Raji (cell line): ENCODE data around the gene HEG1.

Experiments
- POLR2A ChIP-seq: IDR thresholded peaks from 2 replicates; pipeline ENCODE4 v1.6.1; 2011; ENCODE audit warnings: low read depth, low read length, control low read depth; ENCODE audit not compliant: insufficient read depth

The HEG1 gene

DNA sequence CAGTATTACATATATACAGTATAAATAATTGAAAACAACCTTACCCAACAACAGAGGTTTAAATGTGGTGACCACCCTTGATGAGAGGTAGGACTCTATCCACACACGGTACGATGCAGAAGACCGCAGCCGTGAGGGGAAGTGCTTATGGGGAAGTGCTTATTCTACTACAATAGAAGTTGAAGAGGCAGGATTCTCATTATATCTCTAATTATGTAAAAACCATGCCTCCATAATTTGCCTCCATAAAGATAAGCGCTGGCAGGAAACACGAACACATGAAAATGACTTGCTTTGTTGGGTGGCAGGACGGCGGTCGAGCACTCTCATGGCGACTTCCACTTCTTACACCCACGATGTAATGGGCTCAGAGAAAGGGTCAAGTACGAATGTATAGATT, 114.0 kb downstream of the HEG1 start:
- TF ChIP-seq POLR2A = no peak

DNA sequence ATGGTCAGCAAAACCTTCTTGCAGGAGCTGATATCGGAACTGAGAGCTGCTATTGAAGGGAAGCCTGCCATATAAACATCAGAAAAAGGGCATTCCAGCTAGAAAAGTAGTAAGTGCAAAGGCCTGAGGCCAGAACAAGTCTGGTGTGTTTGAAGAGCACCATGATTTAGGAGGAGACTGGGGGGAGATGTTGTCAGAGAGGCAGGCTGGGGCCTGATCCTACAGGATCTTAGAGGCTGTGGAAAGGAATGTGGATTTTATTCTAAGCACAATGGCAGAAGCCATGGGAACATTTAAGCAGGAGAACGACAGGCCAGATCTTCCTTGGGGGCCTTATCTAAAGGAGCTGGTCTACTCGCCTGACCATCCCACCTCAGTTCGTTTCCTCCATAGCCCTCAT, 116.1 kb downstream of the HEG1 start:
- TF ChIP-seq POLR2A = no peak

DNA sequence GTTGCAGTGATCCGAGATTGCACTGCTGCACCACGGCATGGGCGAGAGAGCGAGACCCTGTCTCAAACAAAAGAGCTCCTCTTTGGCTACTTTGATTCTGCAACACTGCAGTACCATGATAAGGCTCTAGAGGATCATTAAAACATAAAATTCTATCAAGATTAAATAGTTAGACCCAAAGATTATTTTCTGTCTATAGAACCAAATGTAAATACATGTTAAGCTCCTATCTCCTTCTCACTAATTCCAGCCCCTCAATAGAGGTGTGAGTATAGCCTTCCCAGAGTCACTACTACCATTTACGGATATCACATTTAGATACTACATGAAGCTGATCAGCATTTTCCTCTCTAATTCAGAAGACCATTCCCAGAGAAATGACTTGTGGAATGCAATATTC, 116.9 kb downstream of the HEG1 start:
- no peak for TF ChIP-seq POLR2A

DNA sequence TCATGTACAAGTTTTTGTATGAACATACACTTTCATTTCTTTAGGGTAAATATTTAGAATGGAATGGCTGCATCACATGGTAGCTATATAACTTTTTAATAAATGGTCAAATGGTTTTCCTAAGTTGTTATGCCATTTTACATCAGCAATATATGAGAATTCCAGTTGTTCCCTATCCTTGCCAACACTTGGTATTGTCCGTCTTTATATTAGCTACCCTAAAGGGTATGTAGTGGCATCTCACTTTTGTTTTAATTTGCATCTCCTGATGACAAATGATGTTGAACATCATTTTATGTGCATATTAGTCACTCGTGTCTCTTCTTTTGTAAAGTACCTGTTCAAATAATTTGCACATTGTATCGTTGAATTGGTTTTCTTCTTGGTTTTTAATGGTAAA, 118.7 kb downstream of the HEG1 start:
- no peak for TF ChIP-seq POLR2A

DNA sequence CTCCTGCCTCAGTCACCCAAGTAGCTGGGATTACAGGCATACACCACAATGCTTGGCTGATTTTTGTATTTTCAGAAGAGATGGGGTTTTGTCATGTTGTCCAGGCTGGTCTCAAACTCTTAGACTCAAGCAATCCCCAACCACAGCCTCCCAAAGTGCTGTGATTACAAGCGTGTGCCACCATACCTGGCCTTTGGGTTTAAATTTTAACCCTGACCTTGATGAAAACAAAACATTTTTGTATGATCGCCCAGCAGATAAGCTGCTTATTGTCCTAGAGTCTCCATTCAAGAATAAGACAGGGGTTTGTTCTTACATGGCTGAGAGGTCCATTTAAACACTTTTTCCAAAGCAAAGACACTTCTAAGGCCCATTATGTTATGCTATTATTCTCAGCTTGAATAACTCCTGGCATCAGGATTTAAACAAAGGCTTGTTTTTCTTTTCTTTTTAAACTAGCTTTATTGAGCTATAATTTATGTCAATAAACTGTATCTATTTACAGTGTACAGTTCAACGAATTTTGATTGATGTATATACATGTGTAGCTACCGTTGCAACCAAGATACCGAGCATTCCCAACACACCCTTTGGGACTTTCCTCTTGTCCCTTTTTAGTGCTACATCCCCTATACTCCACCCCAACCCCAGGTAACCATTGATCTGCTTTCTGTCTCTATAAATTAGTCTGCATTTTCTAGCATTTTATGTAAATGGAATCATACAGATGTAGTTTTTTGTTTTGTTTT, 119.8 kb downstream of the HEG1 start:
- no peak for TF ChIP-seq POLR2A

DNA sequence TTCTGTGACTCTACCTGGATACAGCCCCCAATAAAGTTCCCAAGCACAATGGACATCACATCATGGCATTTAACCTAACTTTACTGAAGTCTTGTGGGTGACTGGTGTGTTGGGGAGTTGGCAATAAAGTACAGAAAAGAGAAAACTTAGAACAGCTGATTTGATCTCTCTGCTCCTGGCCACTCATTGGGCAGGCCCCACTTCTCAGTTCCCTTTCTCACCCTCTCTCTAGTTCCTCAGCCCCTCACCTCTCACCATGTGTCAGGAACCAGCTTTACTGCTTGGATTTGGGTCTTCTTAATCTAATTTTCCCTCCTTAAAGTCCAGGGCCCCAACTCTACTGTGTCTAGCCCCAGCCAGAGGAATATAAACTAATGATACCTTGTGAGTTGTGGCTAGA, 120.5 kb downstream of the HEG1 start:
- no peak for TF ChIP-seq POLR2A

DNA sequence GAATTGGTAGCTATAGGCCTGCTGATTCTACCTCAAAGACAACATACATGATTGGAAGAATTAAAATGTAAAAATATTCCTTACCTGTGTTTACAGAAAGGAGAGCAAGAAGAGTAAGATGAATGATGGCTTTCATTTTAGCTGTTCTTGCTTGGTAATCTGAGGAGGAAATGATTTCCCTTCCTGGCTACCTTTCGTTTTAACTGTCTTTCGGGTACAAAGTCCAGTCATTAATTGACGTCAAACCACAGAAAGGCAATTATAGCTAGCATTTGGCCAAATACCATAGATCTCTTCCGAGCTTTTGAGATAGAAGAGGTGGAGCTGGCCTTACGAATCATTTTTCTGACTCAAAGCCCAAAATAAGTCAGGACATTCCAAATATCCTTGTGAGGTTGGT, 121.2 kb downstream of the HEG1 start, which contains the start of gene MUC13:
TSS of gene MUC13 (minus strand) at position 175 of the 400 bp plus-strand sequence. CDS start at position 136, 39 bp downstream.
- no peak for TF ChIP-seq POLR2A

DNA sequence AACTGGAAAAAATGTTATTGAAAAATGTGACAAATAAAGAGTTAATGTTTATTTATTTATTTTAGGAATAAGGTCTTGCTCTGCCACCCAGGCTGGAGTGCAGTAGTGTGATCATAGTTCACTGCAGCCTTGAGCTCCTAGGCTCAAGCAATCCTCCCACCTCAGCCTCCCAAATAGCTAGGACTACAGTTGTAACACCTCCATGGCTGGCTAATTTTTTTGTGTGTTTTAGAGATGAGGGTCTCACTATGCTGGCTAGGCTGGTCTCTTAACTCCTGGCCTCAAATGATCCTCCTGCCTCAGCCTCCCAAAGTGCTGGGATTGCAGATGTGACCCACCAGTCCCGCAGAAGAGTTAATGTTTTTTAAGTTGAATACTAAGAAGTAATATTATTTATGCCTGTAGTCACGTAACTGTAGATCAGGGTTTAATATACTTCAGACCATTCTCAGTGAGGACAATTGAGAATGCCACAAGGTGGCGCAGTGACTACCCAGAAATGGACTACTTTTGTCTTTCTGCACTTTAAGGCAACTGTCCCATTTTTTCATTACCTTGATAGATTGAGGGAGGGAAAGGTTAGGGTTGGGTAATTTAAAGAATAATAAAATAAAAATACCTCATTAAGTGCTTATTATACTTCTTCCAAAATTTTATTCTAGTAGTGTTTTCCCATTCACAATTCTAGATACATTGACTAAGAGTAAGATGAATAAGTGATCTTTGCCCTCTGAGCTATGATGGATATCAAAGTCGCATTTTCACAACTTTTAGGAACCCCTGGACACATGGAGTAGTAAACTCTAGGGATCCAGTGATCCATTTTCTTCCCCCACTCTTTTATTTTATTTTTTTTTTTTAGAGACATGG, 127.2 kb downstream of the HEG1 start:
- no peak for TF ChIP-seq POLR2A

DNA sequence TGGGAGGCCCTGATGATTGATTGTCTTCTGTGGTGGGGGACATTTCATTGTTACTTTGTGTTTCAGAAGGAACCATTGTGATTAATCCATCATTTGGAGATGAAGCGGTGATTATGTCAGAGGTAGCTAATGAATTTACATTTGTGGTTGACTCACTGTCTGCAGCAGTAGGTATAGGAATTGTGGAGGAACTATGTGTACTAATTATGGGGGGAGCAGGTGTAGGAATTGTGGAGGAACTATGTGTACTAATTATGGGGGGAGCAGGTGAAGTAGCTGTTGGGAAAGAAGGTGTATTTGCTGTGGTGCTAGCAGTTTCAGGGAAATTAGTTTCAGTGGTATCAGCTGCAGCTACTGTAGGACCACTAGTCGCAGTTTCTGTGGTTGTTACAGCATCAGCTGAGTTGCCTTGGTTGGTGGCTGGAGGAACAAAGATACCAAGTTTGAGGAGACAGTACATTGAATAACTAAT, 128.2 kb downstream of the HEG1 start:
- TF ChIP-seq POLR2A = no peak

DNA sequence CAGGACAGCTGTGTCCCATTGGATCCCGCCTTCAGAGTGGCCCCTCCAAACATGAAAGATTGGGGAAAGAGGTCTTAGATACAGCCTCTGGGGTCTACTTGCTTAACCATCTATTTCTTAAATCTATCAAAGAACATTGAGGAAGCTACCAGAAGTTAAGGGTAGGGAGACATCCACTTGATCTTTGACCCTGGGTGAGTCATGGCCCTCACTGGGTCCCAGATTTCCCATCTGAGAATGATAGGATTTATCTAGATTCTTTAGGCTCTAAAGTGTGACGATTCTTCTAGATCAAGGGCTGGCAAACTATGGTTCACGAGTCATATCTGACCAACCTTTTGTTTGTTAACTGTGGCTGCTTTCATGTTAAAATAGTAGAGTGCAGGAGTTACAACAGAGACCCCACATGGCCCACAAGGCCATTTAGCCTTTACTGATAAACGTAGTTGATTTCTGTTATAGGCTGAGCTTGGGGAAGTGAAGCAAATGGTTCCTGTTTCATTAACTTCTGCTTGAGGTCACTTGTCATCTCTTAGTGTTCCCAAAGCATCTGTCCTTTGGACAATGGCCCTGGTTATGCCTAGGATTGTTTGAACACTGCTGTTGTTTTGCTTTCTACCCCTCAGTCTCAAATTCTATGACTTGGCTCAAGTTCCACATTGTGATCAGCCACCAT, 129.2 kb downstream of the HEG1 start:
- no peak for TF ChIP-seq POLR2A

DNA sequence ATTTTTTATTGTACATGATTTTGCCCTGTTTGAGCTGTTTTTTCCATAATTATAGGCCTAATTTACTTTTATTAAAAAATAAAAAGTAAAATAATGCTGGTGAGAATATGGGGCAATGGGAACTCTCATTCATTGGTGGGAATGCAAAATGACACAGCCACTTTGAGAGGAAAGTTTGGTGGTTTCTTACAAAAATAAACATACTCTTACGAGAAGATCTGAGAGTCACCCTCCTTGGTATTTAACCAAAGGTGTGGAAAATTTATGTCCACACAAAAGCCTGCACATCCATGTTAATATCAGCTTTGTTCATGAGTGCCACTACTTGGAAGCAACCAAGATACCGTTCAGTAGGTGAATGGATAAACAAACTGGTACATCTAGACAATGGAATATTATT, 131.1 kb downstream of the HEG1 start:
- no peak for TF ChIP-seq POLR2A

DNA sequence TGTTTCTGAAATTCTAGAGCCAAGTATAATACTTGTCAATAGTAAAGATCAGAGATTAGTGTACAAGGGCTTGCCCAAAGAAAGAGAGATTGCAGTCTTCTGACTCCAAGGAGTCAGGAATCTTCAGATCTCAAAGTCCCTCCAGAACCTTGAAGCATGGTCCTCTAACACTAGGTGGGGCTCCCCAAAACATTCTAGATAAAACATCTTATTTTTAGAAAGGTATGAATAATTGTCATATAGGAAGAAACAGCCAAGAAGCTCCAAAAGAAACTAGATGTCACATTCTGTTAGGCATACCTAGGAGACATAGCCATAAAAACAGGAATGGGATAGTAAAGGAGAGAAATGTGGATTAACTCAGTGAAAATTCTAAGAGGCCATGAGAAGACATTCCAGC, 132.0 kb downstream of the HEG1 start:
- TF ChIP-seq POLR2A = no peak

DNA sequence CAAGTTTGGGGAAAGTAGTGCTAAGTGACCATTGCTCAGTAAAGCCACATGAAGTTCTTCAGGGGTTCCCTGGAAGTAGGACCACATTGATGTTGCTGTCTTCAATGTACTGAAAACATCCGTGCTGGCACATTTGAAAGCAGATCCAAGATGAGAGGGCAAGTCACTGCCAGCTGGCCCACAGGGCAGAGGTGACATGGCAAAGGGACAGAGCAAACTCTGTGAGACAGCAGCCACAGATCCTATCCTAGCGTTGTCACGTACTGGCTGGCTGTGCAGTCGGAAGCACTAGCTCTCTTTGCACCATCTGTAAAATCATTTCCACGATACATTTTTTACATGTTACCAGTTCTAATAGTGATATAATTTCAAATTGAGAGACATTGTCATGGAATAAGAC, 135.1 kb downstream of the HEG1 start:
- TF ChIP-seq POLR2A = no peak

DNA sequence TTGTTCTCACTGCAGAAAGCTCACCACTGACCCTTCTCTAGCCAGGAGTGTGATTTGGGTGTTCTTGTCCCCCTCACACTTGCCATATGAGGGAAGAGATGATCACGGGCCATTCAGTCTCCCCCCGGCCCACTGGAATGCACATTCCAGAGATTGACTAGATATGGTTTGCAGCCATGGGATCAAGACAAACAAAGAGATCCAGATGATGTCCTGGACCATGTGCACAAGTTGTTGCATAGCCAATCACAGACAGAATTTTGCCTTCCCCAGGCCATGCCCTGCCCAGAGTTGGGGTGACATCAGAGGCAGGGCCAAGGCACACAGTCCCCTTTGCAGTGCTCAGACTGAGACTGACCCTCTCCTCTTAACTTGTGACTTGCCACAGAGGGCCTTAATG, 136.0 kb downstream of the HEG1 start:
- TF ChIP-seq POLR2A = no peak

DNA sequence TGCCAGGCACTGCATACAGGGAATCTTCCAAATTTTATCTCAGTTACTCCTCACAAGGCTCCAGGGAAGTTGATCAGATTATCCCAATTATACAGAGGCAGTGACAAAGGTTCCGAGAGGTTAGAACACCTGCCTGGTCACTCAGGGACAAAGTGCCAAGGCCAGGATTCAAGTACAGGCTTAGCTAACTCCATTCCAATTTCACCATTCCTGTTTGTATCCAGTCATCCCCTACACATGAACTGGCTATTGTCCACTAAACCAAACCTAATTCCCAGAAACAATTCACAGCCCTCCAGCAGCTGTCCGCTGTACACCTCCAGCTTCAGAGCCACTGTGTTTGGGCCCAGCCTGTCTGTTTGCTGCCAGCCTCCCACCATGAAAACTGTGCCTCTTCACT, 137.3 kb downstream of the HEG1 start:
- TF ChIP-seq POLR2A = no peak

DNA sequence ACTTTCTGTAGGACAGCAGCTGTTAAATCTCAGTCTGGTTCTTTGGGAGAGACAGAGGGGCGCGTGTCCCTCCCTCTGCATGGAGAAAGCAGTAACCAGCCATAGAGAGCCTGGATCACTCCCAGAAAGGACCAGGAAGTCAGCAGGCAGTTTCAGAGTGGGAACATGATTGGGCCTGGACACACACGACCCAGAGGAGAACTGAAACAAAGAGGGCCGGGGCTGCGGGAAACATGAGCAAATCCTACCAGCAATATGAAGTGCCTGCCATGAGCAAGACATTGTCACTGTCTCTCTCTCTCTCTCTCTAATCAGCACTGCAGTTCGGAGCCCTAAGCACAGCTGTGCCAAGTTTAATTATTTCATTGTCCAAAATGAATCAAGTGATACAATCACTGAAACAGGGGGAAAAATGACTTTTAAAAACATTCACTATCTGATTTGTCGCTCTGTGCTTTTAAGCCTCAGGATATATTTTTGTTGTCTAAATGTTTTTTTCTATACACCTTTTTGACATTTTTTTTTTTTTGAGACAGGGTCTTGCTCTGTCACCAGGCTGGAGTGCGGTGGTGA, 138.9 kb downstream of the HEG1 start:
- TF ChIP-seq POLR2A = no peak
